ENCODE results near the gene THADA. TPM values are rescaled to one million over a fixed set of nuclear protein-coding genes. Genes with fewer than 3 reads are reported as not detected.

THADA gene
- total RNA-seq, 3 donors from 2014 or later (not counting 1 experiment from before 2014, with no cell fraction given): 34.1 to 35.7 (median 35.3) TPM

GRCh38 chr2:43324259-43325106 is 271.4 kb downstream of the THADA start:
- no peaks in the 10 kb centered on the region for H3K27me3 Mint-ChIP-seq (ENCODE audit: low read depth in 2 of 2)
- DNase-seq (no peak), ATAC-seq (no peak)
- H3K27ac Mint-ChIP-seq: no peak overlapping the region
- peaks cover 9% of the 10 kb centered on the region for H3K36me3 Mint-ChIP-seq
- H3K9me3 ChIP-seq (ENCODE audit: control insufficient read depth, insufficient read depth, low read length): no peaks in the 10 kb centered on the region
- no peaks in the 10 kb centered on the region for H3K27me3 ChIP-seq (ENCODE audit: control insufficient read depth, insufficient read depth, low read length)
- H3K36me3 ChIP-seq (ENCODE audit: control insufficient read depth, insufficient read depth, low read length): peaks cover 8% of the 10 kb centered on the region
- H3K9me3 Mint-ChIP-seq: peaks cover 0 to 2% of the 10 kb centered on the region in 2 donors
- no peak overlapping the region for H3K4me3 Mint-ChIP-seq
- H3K27ac ChIP-seq (ENCODE audit: low read length): no peak overlapping the region
- WGBS (ENCODE audit: insufficient coverage): 97% methylated on average over 7 of the region's 8 CpGs
- no peaks in the 10 kb centered on the region for H3K4me1 Mint-ChIP-seq
- intact Hi-C loops (cut with micrococcal nuclease): no loop called here
- H3K4me1 ChIP-seq (ENCODE audit: control insufficient read depth, insufficient read depth, low read length): no peaks in the 10 kb centered on the region
- no peak overlapping the region for H3K4me3 ChIP-seq (ENCODE audit: low read length)
- no peak for TF ChIP-seq CTCF (IDR thresholded peaks at IDR 0.05)

- Mint-ChIP-seq H3K27ac (no peak overlapping the region), H3K9me3 (peaks cover 0 to 2% of the 10 kb centered on the region in 2 donors), H3K4me1 (no peaks in the 10 kb centered on the region), H3K36me3 (peaks cover 12% of the 10 kb centered on the region), H3K4me3 (no peak overlapping the region), H3K27me3 (ENCODE audit: low read depth in 2 of 2) (no peaks in the 10 kb centered on the region)
- ATAC-seq: no peak
- 95% methylated on average over 4 of the region's 4 CpGs for WGBS (ENCODE audit: insufficient coverage)
- DNase-seq: no peak
- no peaks in the 10 kb centered on the region for H3K9me3 ChIP-seq (ENCODE audit: control insufficient read depth, insufficient read depth, low read length)
- no peak overlapping the region for H3K27ac ChIP-seq (ENCODE audit: low read length)
- H3K36me3 ChIP-seq (ENCODE audit: control insufficient read depth, insufficient read depth, low read length): peaks cover 11% of the 10 kb centered on the region
- intact Hi-C loops (cut with micrococcal nuclease): no loop called here
- no peaks in the 10 kb centered on the region for H3K27me3 ChIP-seq (ENCODE audit: control insufficient read depth, insufficient read depth, low read length)
- no peaks in the 10 kb centered on the region for H3K4me1 ChIP-seq (ENCODE audit: control insufficient read depth, insufficient read depth, low read length)
- no peak for TF ChIP-seq CTCF (IDR thresholded peaks at IDR 0.05)
- no peak overlapping the region for H3K4me3 ChIP-seq (ENCODE audit: low read length)
These were observed 272.0 kb downstream of the THADA start for GRCh38 chr2:43323857-43324256.

- TF ChIP-seq CTCF (IDR thresholded peaks at IDR 0.05): no peak
- DNase-seq: no peak
- no peak overlapping the region for H3K27ac Mint-ChIP-seq
- WGBS (ENCODE audit: insufficient coverage): 100% methylated on average over 1 of the region's 1 CpG
- Histone ChIP-seq H3K4me3 (ENCODE audit: low read length) (no peak overlapping the region), H3K27ac (ENCODE audit: low read length) (no peak overlapping the region), H3K27me3 (ENCODE audit: control insufficient read depth, insufficient read depth, low read length) (no peaks in the 10 kb centered on the region), H3K9me3 (ENCODE audit: control insufficient read depth, insufficient read depth, low read length) (no peaks in the 10 kb centered on the region), H3K36me3 (ENCODE audit: control insufficient read depth, insufficient read depth, low read length) (peaks cover 11% of the 10 kb centered on the region), H3K4me1 (ENCODE audit: control insufficient read depth, insufficient read depth, low read length) (no peaks in the 10 kb centered on the region)
- peaks cover 12% of the 10 kb centered on the region for H3K36me3 Mint-ChIP-seq
- H3K9me3 Mint-ChIP-seq: peaks cover 0 to 2% of the 10 kb centered on the region in 2 donors
- no peak overlapping the region for H3K4me3 Mint-ChIP-seq
- intact Hi-C loops (cut with micrococcal nuclease): no loop called here
- ATAC-seq: no peak
- no peaks in the 10 kb centered on the region for H3K27me3 Mint-ChIP-seq (ENCODE audit: low read depth in 2 of 2)
- H3K4me1 Mint-ChIP-seq: no peaks in the 10 kb centered on the region
These were observed 274.4 kb downstream of the THADA start for GRCh38 chr2:43321446-43321845.

All from natural killer cell (primary cell).